GM19438 (cell line): ENCODE data around the gene ASPDH.

Experiments used
- ATAC-seq: cut with Tn5 transposase; IDR thresholded peaks from one replicate; pipeline ENCODE4 v1.9.1; 2021; ENCODE audit warnings: low read depth; ENCODE audit not compliant: unreplicated experiment

Gene ASPDH

GRCh38 chr19:50498219-50499056, 15.3 kb downstream of the ASPDH start:
- no peak for ATAC-seq

GRCh38 chr19:50497022-50497405, 16.7 kb downstream of the ASPDH start:
- ATAC-seq = no peak

- no peak for ATAC-seq
Measured at GRCh38 chr19:50496189-50497021, 17.3 kb downstream of the ASPDH start.

- no peak for ATAC-seq
Measured at GRCh38 chr19:50495020-50495531, 18.6 kb downstream of the ASPDH start.

- ATAC-seq = no peak
Measured at GRCh38 chr19:50494186-50495019, 19.3 kb downstream of the ASPDH start.

GRCh38 chr19:50493171-50493570, 20.5 kb downstream of the ASPDH start:
- no peak for ATAC-seq

GRCh38 chr19:50492303-50493052, 21.2 kb downstream of the ASPDH start:
- no peak for ATAC-seq

- no peak for ATAC-seq
Measured at GRCh38 chr19:50490991-50491472, 22.7 kb downstream of the ASPDH start.

- ATAC-seq = no peak
Measured at GRCh38 chr19:50490411-50490811, 23.3 kb downstream of the ASPDH start.

- no peak for ATAC-seq
Measured at GRCh38 chr19:50489461-50490011, 24.2 kb downstream of the ASPDH start.

GRCh38 chr19:50488389-50489194, 25.1 kb downstream of the ASPDH start:
- no peak for ATAC-seq

- no peak for ATAC-seq
Measured at GRCh38 chr19:50486823-50487515, 26.7 kb downstream of the ASPDH start.

GRCh38 chr19:50485284-50485955, 28.3 kb downstream of the ASPDH start:
- no peak for ATAC-seq

- ATAC-seq = no peak
Measured at GRCh38 chr19:50482916-50483315, 30.8 kb downstream of the ASPDH start.

- no peak for ATAC-seq
Measured at GRCh38 chr19:50482271-50482855, 31.4 kb downstream of the ASPDH start.

GRCh38 chr19:50481351-50482149, 32.2 kb downstream of the ASPDH start:
- no peak for ATAC-seq
